ENCODE results near the gene EFCAB5. TPM values are rescaled to one million over a fixed set of nuclear protein-coding genes. Genes with fewer than 3 reads are reported as not detected.

EFCAB5 gene
- total RNA-seq, 1 experiment from 2014 or later: 0.39 TPM

DNA sequence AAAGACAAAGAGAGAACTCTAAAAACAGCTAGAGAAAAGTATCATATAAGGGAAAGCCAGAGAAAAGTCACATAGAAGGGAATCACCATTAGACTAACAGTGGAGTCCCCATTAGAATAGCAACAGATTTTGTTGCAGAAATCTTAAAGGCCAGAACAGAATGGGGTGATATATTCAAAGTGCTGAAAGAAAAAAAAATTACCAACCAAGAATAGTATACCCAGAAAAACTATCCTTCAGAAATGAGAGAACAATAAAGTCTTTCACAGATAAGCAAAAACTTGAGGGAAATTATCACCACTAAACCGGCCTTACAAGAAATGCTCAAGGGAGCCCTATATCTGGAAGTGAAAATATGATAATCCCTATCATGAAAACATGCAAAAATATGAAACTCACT lies 123.3 kb downstream of the EFCAB5 start:
- Histone ChIP-seq H3K36me3 (ENCODE audit: control insufficient read depth, insufficient read depth, low read length) (no peaks in the 10 kb centered on the region), H3K27ac (ENCODE audit: low read length) (no peak overlapping the region), H3K27me3 (ENCODE audit: control insufficient read depth, insufficient read depth, low read length) (peaks cover 8% of the 10 kb centered on the region; the same call in 1 of the 2 replicates), H3K4me1 (ENCODE audit: control insufficient read depth, insufficient read depth, low read length) (no peaks in the 10 kb centered on the region), H3K9me3 (ENCODE audit: control insufficient read depth, insufficient read depth, low read depth, low read length) (peaks cover 10% of the 10 kb centered on the region; the same call in 1 of the 2 replicates), H3K4me3 (ENCODE audit: low read depth in 2 of 2, low read length in 2 of 2) (no peak overlapping the region)
- BruUV-seq (replicated peaks): no TSS peak
- in situ Hi-C loops (cut with HindIII; ENCODE audit: low pct_unique_long_range_greater_than_20kb, low sequenced_read_pairs): no loop called here
- CTCF ChIA-PET: no interaction called here
- POLR2A ChIA-PET: no interaction called here
- intact Hi-C loops (cut with micrococcal nuclease; ENCODE audit: unreplicated experiment): no loop called here
- DNase-seq (ENCODE audit: low read depth, low spot score) (no peak), ATAC-seq (no peak)
- TF ChIP-seq, protein P1, sequence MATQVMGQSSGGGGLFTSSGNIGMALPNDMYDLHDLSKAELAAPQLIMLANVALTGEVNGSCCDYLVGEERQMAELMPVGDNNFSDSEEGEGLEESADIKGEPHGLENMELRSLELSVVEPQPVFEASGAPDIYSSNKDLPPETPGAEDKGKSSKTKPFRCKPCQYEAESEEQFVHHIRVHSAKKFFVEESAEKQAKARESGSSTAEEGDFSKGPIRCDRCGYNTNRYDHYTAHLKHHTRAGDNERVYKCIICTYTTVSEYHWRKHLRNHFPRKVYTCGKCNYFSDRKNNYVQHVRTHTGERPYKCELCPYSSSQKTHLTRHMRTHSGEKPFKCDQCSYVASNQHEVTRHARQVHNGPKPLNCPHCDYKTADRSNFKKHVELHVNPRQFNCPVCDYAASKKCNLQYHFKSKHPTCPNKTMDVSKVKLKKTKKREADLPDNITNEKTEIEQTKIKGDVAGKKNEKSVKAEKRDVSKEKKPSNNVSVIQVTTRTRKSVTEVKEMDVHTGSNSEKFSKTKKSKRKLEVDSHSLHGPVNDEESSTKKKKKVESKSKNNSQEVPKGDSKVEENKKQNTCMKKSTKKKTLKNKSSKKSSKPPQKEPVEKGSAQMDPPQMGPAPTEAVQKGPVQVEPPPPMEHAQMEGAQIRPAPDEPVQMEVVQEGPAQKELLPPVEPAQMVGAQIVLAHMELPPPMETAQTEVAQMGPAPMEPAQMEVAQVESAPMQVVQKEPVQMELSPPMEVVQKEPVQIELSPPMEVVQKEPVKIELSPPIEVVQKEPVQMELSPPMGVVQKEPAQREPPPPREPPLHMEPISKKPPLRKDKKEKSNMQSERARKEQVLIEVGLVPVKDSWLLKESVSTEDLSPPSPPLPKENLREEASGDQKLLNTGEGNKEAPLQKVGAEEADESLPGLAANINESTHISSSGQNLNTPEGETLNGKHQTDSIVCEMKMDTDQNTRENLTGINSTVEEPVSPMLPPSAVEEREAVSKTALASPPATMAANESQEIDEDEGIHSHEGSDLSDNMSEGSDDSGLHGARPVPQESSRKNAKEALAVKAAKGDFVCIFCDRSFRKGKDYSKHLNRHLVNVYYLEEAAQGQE (IDR thresholded peaks at IDR 0.05; ENCODE audit: insufficient read depth in 1 of 2, low read depth in 2 of 2, low read length in 1 of 2): no peak
- TF ChIP-seq TCF7L2 (IDR thresholded peaks at IDR 0.05; ENCODE audit: low read depth, low read length) (no peak), POLR2AphosphoS5 (IDR thresholded peaks at IDR 0.05; ENCODE audit: low read depth, low read length) (no peak), SIN3A (IDR thresholded peaks at IDR 0.05; ENCODE audit: borderline replicate concordance, insufficient read depth, low read depth, low read length) (no peak)
- TF ChIP-seq, protein P2, sequence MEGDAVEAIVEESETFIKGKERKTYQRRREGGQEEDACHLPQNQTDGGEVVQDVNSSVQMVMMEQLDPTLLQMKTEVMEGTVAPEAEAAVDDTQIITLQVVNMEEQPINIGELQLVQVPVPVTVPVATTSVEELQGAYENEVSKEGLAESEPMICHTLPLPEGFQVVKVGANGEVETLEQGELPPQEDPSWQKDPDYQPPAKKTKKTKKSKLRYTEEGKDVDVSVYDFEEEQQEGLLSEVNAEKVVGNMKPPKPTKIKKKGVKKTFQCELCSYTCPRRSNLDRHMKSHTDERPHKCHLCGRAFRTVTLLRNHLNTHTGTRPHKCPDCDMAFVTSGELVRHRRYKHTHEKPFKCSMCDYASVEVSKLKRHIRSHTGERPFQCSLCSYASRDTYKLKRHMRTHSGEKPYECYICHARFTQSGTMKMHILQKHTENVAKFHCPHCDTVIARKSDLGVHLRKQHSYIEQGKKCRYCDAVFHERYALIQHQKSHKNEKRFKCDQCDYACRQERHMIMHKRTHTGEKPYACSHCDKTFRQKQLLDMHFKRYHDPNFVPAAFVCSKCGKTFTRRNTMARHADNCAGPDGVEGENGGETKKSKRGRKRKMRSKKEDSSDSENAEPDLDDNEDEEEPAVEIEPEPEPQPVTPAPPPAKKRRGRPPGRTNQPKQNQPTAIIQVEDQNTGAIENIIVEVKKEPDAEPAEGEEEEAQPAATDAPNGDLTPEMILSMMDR (IDR thresholded peaks at IDR 0.05): no peak

DNA sequence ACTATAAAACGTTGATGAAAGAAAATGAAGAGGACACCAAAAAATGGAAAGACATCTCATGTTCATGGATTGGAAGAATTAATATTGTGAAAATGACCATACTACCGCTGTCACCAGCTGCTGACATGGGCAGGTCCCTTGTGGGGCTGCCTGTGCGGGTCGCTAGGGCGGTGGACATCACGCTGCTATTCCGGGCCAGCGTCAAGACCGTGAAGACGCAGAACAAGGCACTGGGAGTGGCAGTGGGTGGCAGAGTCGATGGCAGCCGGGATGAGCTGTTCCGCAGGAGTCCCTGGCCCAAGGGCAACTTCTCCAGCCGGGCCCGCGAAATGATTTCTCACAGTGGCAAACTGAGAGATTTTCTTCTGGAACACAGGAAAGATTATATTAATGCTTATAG lies 127.0 kb downstream of the EFCAB5 start:
- H3K4me1 ChIP-seq (ENCODE audit: control insufficient read depth, insufficient read depth, low read length): no peaks in the 10 kb centered on the region
- H3K9me3 ChIP-seq (ENCODE audit: control insufficient read depth, insufficient read depth, low read depth, low read length): peaks cover 10% of the 10 kb centered on the region; the same call in 1 of the 2 replicates
- H3K27me3 ChIP-seq (ENCODE audit: control insufficient read depth, insufficient read depth, low read length): peaks cover 2% of the 10 kb centered on the region; the same call in 1 of the 2 replicates
- in situ Hi-C loops (cut with HindIII; ENCODE audit: low pct_unique_long_range_greater_than_20kb, low sequenced_read_pairs) (no loop called here), intact Hi-C loops (cut with micrococcal nuclease; ENCODE audit: unreplicated experiment) (no loop called here)
- no peak overlapping the region for H3K4me3 ChIP-seq (ENCODE audit: low read depth in 2 of 2, low read length in 2 of 2)
- no peak overlapping the region for H3K27ac ChIP-seq (ENCODE audit: low read length)
- TF ChIP-seq TCF7L2 (IDR thresholded peaks at IDR 0.05; ENCODE audit: low read depth, low read length) (no peak), POLR2AphosphoS5 (IDR thresholded peaks at IDR 0.05; ENCODE audit: low read depth, low read length) (no peak), SIN3A (IDR thresholded peaks at IDR 0.05; ENCODE audit: borderline replicate concordance, insufficient read depth, low read depth, low read length) (no peak)
- TF ChIP-seq, protein P1 (IDR thresholded peaks at IDR 0.05; ENCODE audit: insufficient read depth in 1 of 2, low read depth in 2 of 2, low read length in 1 of 2): no peak
- TF ChIP-seq, protein P2 (IDR thresholded peaks at IDR 0.05): no peak
- H3K36me3 ChIP-seq (ENCODE audit: control insufficient read depth, insufficient read depth, low read length): no peaks in the 10 kb centered on the region
- no TSS peak for BruUV-seq (replicated peaks)
- no peak for DNase-seq (ENCODE audit: low read depth, low spot score)
- ChIA-PET CTCF (no interaction called here), POLR2A (interaction anchor here (0.7 kb wide), 2 partner anchors 44 to 111 kb away, joined by 3 read pairs; no protein-coding TSS in a partner anchor)
- ATAC-seq: no peak
